GM12864 (cell line): ENCODE results near the gene NOX3.

Experiments
- DNase-seq: peaks from one replicate; pipeline ENCODE4 v3.0.0-alpha.2; 2011; ENCODE audit warnings: low read depth
- H3K4me3 ChIP-seq: 2 replicates; pipeline ENCODE4 v1.5.1; 2011; ENCODE audit warnings: mild to moderate bottlenecking, low read depth, low read length, control low read depth
- TF ChIP-seq, protein P1 (sequence below): IDR thresholded peaks from 2 replicates; pipeline ENCODE4 v1.5.1; 2011; ENCODE audit warnings: low read depth, mild to moderate bottlenecking, moderate library complexity, low read length, control low read depth, inconsistent platforms; ENCODE audit errors: missing control alignments

Gene NOX3

DNA sequence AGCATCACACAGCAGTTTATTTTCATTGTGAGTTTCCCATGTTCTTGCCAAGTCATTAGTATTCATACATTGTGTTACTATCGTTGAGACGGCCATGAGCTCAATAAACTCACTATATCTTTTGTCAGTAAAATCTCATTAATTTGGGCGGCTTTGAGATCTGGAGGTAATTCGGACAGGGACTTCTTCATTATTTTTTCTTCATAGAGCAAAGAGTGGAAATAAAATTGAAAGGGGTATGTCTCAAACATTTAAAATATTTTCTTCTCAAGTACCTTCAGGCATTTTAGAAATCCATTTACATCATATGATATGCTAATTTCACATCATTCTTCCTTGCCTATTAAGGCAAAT lies 14.6 kb downstream of the NOX3 start:
- no peak for DNase-seq
- TF ChIP-seq, protein P1, sequence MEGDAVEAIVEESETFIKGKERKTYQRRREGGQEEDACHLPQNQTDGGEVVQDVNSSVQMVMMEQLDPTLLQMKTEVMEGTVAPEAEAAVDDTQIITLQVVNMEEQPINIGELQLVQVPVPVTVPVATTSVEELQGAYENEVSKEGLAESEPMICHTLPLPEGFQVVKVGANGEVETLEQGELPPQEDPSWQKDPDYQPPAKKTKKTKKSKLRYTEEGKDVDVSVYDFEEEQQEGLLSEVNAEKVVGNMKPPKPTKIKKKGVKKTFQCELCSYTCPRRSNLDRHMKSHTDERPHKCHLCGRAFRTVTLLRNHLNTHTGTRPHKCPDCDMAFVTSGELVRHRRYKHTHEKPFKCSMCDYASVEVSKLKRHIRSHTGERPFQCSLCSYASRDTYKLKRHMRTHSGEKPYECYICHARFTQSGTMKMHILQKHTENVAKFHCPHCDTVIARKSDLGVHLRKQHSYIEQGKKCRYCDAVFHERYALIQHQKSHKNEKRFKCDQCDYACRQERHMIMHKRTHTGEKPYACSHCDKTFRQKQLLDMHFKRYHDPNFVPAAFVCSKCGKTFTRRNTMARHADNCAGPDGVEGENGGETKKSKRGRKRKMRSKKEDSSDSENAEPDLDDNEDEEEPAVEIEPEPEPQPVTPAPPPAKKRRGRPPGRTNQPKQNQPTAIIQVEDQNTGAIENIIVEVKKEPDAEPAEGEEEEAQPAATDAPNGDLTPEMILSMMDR, result no peak
- no peak overlapping the region for H3K4me3 ChIP-seq

DNA sequence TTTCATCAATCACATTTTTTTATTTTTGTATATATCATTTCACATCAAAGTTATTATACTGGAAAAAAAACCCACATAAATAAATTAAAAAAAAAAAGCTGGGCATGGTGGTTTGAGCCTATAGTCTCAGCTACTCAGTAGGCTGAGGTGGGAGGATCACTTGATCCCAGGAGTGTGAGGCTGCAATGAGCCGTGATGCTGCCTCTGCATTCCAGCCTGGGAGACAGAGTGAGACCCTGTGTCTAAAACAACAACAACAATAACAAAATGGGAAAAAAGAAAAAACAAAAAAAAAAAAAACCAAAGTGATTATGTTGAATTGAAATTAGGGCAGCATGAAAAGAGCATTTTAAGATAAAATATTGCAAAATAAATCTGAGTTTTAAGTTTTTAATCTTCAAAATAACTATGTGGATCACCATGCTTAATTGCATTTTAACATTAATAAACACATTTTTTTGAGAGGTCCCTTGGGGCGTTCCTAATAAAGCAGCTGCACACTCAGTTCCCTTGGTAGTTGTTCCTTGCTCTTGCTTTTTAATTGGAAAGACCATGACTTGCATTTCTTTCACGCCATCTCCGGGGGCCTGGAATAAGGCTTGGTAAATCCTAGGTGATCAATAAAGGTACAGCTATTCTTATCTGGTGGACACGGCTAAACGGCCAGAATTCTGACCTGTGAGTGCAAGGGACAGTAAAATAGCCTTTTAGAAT lies 15.1 kb downstream of the NOX3 start:
- TF ChIP-seq, protein P1, result no peak
- no peak for DNase-seq

DNA sequence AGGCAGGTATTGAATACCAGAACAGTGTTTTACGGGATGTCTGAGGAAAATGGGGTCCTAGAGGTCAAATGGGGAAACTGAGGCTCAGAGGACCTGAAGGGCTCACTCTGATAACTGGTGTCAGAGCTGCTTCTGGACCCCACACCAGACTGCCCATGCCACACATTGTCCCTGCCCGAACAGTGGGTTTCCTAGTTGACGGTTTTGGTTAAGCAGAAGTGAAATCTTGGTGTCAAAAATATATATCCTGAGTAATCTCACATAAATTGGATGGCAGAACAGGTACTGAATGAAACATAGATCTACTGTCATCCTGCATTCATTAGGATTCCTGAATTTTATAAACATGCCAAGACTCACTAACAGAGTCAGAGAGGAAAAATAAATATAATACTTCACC lies 16.3 kb downstream of the NOX3 start:
- no peak overlapping the region for H3K4me3 ChIP-seq
- TF ChIP-seq, protein P1, result no peak
- no peak for DNase-seq

More for the DNA sequence above, 15.1 kb downstream of the NOX3 start:
- H3K4me3 ChIP-seq, result no peak overlapping the region

DNA sequence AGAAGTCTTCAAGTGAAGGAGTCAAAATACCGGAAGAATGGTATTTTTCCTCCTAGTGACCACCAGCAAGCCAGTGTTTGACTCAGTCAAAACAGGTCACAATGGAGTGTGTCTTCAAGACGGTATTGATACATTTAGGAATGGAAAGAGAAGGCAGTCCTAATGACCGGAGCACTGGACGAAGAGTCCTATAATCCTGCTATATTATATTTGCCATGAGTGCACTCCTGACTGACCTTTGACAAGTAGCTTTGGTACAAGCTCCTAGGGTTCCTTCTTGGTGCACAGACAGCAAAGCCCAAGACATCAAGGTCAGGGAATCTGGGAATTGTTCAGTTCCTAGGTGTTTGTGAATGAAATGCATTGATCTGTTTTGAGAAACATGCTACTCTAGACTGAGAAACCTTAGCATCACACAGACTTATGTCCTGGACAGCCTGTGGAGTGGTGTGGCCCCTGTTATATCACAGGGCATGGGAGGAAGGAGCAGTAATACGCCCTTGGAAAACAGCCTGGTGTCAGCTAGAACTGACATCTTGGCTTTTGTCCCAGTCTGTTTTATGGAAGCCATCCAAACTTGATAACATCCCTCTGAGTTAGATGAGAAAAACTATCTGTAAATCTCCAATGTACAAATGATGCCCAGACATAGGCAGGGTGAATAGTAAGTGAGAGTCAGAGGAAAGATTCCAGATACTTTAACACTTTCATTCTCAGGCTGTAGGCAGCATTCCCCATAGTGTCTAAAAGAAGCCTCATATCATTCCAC lies 18.5 kb downstream of the NOX3 start:
- no peak overlapping the region for H3K4me3 ChIP-seq
- TF ChIP-seq, protein P1, result no peak
- DNase-seq, result no peak

DNA sequence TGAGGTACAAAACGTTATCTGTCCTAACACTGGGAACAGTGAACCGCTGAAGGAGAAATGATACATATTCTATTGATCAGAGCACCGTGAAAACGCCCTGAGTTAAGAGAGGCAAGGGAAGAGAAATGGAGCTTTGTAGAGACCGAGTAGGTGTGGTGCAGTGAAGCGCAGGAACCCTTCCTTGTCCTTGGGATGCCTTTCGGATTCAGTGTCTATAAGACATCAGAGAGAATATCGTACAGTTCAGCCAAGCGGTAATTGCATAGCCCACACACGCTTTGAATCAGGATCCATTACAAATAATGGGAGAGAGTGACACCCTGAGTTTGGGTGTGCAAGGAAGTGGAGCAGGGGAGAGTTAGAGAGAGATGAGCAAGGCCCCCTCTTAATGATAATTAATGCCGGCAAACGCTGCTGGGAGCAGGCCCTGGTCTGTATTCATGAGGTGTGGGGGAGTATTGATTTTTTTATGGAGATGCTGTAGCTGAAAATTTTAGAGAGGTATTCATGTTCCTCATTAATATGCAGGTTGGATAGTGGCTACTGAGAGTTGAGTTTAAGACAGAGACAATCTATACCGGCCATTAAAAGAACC lies 20.7 kb downstream of the NOX3 start:
- no peak overlapping the region for H3K4me3 ChIP-seq
- TF ChIP-seq, protein P1, result no peak
- DNase-seq, result no peak

DNA sequence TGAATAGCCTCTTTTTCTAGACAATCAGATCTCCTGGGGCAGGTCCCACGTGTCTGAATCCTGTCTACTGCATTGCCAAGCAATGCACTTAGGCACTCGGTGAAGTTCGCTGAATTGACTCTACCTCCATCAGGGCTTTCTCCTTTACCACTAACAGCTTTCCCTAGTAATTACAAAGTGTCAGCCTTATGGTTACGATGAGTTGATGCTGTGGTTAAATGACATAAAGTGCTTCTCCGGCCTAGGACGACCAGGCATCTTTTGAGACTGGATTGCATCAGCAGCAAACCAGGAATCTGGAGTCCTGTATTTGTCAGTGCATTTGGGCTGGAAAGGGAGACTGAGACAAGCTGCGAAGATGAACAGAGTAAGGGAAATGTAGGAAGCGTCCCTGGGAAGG lies 21.5 kb downstream of the NOX3 start:
- no peak for DNase-seq
- H3K4me3 ChIP-seq, result no peak overlapping the region
- TF ChIP-seq, protein P1, result no peak
